Tibial nerve (tissue), 4 donors: ENCODE data around the gene IRF8. TPM values are rescaled to one million over a fixed set of nuclear protein-coding genes. Genes with fewer than 3 reads are reported as not detected.

Experiments used
- DNase-seq, 2 donors: peaks; one replicate each; pipeline ENCODE4 v3.0.0-alpha.2; 2019; ENCODE audit warnings: low spot score in 2 of 2
- H3K27ac ChIP-seq, 4 donors: fragments of 200-600 bp; sonication (generic) in 3 of 4; one replicate each; pipeline ENCODE4 v1.5.1; 2017 to 2019; ENCODE audit warnings: mild to moderate bottlenecking in 1 of 4
- H3K27me3 ChIP-seq, 2 donors: fragments of 200-600 bp; sonication (generic) in 1 of 2; one replicate each; pipeline versions ENCODE4 v1.5.1 to v1.6.0; 2017 to 2019
- H3K36me3 ChIP-seq, 3 donors: fragments of 200-600 bp; sonication (generic); one replicate each; pipeline ENCODE4 v1.5.1; 2018 to 2019
- H3K4me1 ChIP-seq, 4 donors: fragments of 200-600 bp; sonication (generic) in 3 of 4; one replicate each; pipeline ENCODE4 v1.5.1; 2017 to 2019
- H3K4me3 ChIP-seq, 4 donors: fragments of 200-600 bp; sonication (generic) in 3 of 4; one replicate each; pipeline ENCODE4 v1.5.1; 2017 to 2019; ENCODE audit warnings: mild to moderate bottlenecking in 1 of 4, moderate library complexity in 1 of 4
- H3K9me3 ChIP-seq, 4 donors: fragments of 200-600 bp; sonication (generic) in 3 of 4; one replicate each; pipeline ENCODE4 v1.5.1; 2017 to 2019
- EP300 ChIP-seq, 2 donors: sonication (generic); formaldehyde crosslinking; IDR thresholded peaks; one replicate each; pipeline ENCODE4 v1.6.1; 2017; ENCODE audit warnings: antibody characterized with exemption in 2 of 2, mild to moderate bottlenecking in 1 of 2
- POLR2A ChIP-seq, 2 donors: fragments of 450-650 bp; IDR thresholded peaks; one replicate each; pipeline ENCODE4 v1.6.1; 2017; ENCODE audit warnings: antibody characterized with exemption in 2 of 2, mild to moderate bottlenecking in 2 of 2, moderate library complexity in 2 of 2
- WGBS, 2 donors: methylation state at CpG; one replicate each; pipeline ENCODE4 v1.1.5; 2018; 5-methylcytosine and 5-hydroxymethylcytosine counted together
- total RNA-seq, 4 donors: library from RNA; depleted of rRNA; stranded (reverse); fragments of >200 nt; gene quantifications; one replicate each; pipeline ENCODE4 v1.1.0, GENCODE V29; 2016
- TF ChIP-seq, protein P1 (sequence below), 5 experiments: fragments of 200-600 bp in 3 of 5; fragments of 450-650 bp in 2 of 5; sonication (generic) in 3 of 5; IDR thresholded peaks; one replicate each; pipeline ENCODE4 v1.5.1; 2016 to 2019; ENCODE audit warnings: antibody characterized with exemption in 5 of 5, mild to moderate bottlenecking in 3 of 5, moderate library complexity in 2 of 5

IRF8 gene, protein sequence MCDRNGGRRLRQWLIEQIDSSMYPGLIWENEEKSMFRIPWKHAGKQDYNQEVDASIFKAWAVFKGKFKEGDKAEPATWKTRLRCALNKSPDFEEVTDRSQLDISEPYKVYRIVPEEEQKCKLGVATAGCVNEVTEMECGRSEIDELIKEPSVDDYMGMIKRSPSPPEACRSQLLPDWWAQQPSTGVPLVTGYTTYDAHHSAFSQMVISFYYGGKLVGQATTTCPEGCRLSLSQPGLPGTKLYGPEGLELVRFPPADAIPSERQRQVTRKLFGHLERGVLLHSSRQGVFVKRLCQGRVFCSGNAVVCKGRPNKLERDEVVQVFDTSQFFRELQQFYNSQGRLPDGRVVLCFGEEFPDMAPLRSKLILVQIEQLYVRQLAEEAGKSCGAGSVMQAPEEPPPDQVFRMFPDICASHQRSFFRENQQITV
- total RNA-seq, result 10 to 100 TPM; 20.5 to 30.3 (median 22.7) TPM

DNA sequence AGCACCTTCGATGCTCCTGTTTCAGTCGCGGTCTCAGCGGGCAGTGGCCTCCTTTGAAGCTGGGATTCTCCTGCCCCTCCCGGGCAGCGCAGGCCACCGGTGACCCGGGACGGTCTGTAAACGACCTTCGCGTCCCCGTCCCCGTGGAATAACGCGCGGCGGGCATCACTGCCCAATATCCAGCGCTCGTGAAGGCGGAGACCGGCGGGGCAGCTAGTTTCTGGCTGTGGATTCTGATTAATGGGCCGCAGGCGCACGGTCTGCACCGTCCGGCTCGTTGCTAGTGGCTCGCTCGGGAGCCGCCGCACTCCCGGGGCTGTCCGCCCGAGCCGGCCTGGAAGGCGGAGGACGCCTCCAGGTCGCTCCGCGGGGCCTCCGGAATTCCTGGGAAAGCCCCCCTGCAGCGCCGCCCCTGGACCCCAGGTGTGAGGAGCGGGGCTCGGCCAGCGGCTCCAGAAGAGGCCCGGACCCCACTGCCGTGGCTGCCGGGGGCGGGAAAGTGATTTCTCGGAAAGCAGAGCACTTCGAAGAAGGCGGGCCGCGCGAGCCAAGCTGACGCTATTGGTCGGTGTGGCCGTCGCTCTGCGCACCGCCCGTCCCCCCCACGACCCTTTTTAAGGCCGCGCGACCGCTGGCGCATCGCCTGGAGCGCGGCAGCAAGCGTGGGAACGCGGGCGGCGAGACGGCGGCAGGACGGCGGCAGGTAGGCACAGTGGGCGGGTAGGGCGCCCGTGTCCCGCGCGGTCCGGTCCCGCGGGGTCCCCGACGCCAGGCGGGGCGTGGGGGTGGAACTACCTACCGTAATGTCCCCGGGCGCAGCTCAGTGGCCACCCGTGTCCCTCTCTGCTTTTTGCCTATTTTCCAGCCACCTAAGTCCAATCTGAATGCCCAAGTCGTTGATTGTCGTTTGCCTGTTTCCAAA lies at the start of gene IRF8:
IRF8 (plus strand) TSS at position 642 of the 922 bp plus-strand sequence. CDS start 3,854 bp downstream, outside the sequence.
- Histone ChIP-seq H3K4me3 (peak within 1 kb of the TSS; percentile 38 to 74 (median 55)), H3K27me3 (peaks cover 0 to 33% of the 10 kb centered on the region in 2 donors), H3K36me3 (no peaks in the 10 kb centered on the region), H3K9me3 (no peaks in the 10 kb centered on the region), H3K4me1 (peaks cover 0 to 42% (median 7%) of the 10 kb centered on the region in 4 donors), H3K27ac (peak within 1 kb of the TSS in 3 of 4 donors; percentile 77 to 83 (median 78))
- DNase-seq, result peak; percentile 46
- TF ChIP-seq POLR2A (IDR thresholded peaks at IDR 0.05), result peak; percentile 45 to 71
- TF ChIP-seq, protein P1, sequence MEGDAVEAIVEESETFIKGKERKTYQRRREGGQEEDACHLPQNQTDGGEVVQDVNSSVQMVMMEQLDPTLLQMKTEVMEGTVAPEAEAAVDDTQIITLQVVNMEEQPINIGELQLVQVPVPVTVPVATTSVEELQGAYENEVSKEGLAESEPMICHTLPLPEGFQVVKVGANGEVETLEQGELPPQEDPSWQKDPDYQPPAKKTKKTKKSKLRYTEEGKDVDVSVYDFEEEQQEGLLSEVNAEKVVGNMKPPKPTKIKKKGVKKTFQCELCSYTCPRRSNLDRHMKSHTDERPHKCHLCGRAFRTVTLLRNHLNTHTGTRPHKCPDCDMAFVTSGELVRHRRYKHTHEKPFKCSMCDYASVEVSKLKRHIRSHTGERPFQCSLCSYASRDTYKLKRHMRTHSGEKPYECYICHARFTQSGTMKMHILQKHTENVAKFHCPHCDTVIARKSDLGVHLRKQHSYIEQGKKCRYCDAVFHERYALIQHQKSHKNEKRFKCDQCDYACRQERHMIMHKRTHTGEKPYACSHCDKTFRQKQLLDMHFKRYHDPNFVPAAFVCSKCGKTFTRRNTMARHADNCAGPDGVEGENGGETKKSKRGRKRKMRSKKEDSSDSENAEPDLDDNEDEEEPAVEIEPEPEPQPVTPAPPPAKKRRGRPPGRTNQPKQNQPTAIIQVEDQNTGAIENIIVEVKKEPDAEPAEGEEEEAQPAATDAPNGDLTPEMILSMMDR (IDR thresholded peaks at IDR 0.05), result no peak
- TF ChIP-seq EP300 (IDR thresholded peaks at IDR 0.05), result peak in 1 of 2 donors; percentile 77
- WGBS, 2 donors, result 1 to 4% methylated on average over 28 to 57 of the region's 102 CpGs

DNA sequence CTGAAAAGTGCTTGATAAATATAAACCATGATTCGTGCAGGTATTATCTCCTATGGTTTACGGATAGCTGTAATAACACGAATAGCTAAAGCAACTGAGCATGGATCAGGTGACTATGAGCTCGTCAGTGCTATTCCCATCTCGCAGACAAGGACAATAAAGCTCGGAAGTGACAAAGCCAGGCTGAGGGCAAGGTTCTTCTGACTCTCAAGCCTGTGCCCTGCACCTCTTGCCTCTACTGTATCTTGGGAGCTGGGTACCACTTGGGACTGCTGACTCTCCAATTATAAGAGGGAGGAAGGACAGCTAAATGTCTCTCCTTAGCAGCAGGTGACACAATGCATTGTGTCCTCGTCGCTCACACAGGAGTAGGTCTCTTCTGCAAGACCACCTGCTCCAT lies 49.6 kb upstream of the IRF8 start:
- no peaks in the 10 kb centered on the region for H3K27me3 ChIP-seq
- WGBS, 2 donors, result 84 to 88% methylated on average over 8 of the region's 8 CpGs
- TF ChIP-seq EP300 (IDR thresholded peaks at IDR 0.05) (no peak), POLR2A (IDR thresholded peaks at IDR 0.05) (no peak)
- TF ChIP-seq, protein P1 (IDR thresholded peaks at IDR 0.05), result no peak

DNA sequence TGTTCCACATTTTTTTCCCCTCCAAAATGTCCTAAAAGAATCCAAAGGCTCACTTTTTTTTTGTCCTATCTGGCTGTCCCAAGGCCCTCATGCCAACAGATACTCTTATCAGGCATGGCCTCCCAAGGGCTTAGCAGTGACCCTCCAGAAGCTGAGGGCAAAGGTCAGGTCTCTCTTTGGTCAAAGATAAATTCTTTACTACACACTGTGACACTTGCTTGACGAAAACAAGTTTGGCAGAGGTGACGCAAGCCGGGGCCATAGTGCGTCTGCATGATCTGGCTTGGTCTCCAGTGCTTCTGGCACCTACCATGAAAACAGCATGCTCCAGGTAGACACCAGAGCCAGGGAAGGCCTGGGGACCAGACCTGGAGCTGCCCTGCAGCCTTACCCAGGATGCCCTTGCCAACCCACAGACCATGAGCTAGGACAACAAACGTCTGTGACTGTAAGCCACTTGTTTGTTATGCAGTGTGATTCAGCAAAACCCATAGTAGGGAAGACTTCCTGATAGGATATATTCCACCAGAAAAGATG lies 48.5 kb upstream of the IRF8 start:
- no peak overlapping the region for H3K27ac ChIP-seq
- TF ChIP-seq, protein P1 (IDR thresholded peaks at IDR 0.05), result no peak
- TF ChIP-seq EP300 (IDR thresholded peaks at IDR 0.05), result no peak
- TF ChIP-seq POLR2A (IDR thresholded peaks at IDR 0.05), result no peak
- WGBS, 2 donors, result 59 to 75% methylated on average over 5 of the region's 5 CpGs
- no peaks in the 10 kb centered on the region for H3K27me3 ChIP-seq
- H3K9me3 ChIP-seq, result no peaks in the 10 kb centered on the region
- H3K4me1 ChIP-seq, result peaks cover 0 to 4% (median 2%) of the 10 kb centered on the region in 4 donors
- no peak overlapping the region for H3K4me3 ChIP-seq
- H3K36me3 ChIP-seq, result no peaks in the 10 kb centered on the region
- no peak for DNase-seq

More for the DNA sequence above, 49.6 kb upstream of the IRF8 start:
- no peak for DNase-seq
- Histone ChIP-seq H3K36me3 (no peaks in the 10 kb centered on the region), H3K9me3 (no peaks in the 10 kb centered on the region), H3K4me1 (peaks cover 0 to 6% (median 1%) of the 10 kb centered on the region in 4 donors), H3K4me3 (no peak overlapping the region), H3K27ac (no peak overlapping the region)

DNA sequence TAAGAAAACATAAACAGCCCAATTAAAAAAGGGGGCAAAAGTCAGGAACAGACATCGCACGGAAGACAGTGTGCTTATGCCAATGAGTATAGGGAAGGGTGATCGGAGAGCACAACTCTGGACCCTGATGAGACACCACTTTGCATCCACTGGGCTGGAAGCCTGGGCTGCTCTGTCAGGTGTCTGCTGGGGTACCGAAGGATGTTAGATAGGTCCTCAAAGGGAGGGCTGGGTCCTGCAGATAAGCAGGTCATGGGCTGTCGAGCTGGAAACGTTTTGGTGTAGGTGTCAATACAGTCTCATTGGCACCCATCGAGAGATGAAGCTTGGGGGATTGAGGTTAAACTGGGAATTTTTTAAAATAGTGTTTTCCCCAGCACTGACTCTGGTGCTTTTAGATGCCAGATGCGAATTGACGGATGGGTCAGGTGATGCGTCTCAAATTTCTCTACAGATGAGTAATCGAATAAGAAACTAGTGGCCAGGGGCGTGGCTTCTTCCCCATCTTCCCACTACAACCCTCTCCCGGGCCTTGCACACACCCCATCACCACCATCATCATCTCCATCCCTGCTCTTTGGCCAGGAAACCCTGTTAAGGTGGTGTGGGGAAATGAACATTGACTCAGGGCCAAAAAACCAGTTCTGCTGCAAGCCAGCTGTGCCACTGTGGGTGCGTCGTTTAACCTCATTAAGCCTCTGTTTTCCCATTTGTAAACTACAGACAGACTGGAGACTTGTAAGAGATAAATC lies 47.8 kb upstream of the IRF8 start:
- TF ChIP-seq, protein P1 (IDR thresholded peaks at IDR 0.05), result no peak
- TF ChIP-seq POLR2A (IDR thresholded peaks at IDR 0.05) (no peak), EP300 (IDR thresholded peaks at IDR 0.05) (no peak)
- DNase-seq, result no peak
- no peak overlapping the region for H3K4me3 ChIP-seq
- no peak overlapping the region for H3K27ac ChIP-seq
- 72 to 77% methylated on average over 15 of the region's 15 CpGs for WGBS, 2 donors
- no peaks in the 10 kb centered on the region for H3K36me3 ChIP-seq
- H3K27me3 ChIP-seq, result no peaks in the 10 kb centered on the region
- H3K4me1 ChIP-seq, result peaks cover 0 to 4% (median 2%) of the 10 kb centered on the region in 4 donors
- H3K9me3 ChIP-seq, result no peaks in the 10 kb centered on the region
